Measurements from ENCODE around the gene THRA.
"Not testable (repeated sequence)": the region's sequence is repeated elsewhere in the genome, so short reads cannot be mapped to it uniquely, and the experiment has no call there.

The THRA gene

DNA sequence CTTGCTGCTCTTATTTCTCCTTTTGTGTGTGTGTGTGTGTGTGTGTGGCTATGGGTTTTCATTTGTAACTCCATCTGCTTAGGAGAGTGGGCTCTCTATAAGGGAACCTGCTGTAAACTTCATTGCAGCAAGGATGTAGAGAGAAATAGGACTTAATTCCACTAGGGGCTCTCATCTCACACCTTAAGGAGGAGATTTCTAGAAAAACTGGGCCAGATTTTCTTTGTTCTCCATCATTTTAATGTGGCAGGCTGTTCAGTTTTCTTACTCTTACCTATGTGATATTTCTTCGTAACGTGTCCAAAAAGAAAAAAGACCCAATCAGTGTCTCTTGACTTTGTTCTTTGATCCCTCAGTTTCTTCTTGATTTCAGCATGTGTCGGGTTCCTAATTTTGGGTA is 73.1 kb downstream of the THRA start:
- TF ChIP-seq SNAI2 (CRISPR knock-in tag; IDR thresholded peaks at IDR 0.05) (no peak), ZFP30 (CRISPR knock-in tag; IDR thresholded peaks at IDR 0.05) (no peak), PPARA (CRISPR knock-in tag; IDR thresholded peaks at IDR 0.05; ENCODE audit: borderline replicate concordance) (no peak), OSR1 (CRISPR knock-in tag; IDR thresholded peaks at IDR 0.05) (no peak), TOX (CRISPR knock-in tag; IDR thresholded peaks at IDR 0.05; ENCODE audit: borderline replicate concordance) (no peak), PATZ1 (CRISPR knock-in tag; IDR thresholded peaks at IDR 0.05; ENCODE audit: borderline replicate concordance) (no peak), CSDC2 (CRISPR knock-in tag; IDR thresholded peaks at IDR 0.05) (no peak), ESRRG (CRISPR knock-in tag; IDR thresholded peaks at IDR 0.05) (no peak), ARNTL (CRISPR knock-in tag; IDR thresholded peaks at IDR 0.05; ENCODE audit: borderline replicate concordance, low read depth) (no peak), GLIS3 (CRISPR knock-in tag; IDR thresholded peaks at IDR 0.05) (no peak), ZNF70 (CRISPR knock-in tag; IDR thresholded peaks at IDR 0.05) (no peak)
- TF ChIP-seq, protein P1, sequence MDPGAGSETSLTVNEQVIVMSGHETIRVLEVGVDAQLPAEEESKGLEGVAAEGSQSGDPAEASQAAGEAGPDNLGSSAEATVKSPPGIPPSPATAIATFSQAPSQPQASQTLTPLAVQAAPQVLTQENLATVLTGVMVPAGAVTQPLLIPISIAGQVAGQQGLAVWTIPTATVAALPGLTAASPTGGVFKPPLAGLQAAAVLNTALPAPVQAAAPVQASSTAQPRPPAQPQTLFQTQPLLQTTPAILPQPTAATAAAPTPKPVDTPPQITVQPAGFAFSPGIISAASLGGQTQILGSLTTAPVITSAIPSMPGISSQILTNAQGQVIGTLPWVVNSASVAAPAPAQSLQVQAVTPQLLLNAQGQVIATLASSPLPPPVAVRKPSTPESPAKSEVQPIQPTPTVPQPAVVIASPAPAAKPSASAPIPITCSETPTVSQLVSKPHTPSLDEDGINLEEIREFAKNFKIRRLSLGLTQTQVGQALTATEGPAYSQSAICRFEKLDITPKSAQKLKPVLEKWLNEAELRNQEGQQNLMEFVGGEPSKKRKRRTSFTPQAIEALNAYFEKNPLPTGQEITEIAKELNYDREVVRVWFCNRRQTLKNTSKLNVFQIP (CRISPR knock-in tag; IDR thresholded peaks at IDR 0.05; ENCODE audit: borderline replicate concordance, low read depth), result no peak
- TF ChIP-seq, protein P2, sequence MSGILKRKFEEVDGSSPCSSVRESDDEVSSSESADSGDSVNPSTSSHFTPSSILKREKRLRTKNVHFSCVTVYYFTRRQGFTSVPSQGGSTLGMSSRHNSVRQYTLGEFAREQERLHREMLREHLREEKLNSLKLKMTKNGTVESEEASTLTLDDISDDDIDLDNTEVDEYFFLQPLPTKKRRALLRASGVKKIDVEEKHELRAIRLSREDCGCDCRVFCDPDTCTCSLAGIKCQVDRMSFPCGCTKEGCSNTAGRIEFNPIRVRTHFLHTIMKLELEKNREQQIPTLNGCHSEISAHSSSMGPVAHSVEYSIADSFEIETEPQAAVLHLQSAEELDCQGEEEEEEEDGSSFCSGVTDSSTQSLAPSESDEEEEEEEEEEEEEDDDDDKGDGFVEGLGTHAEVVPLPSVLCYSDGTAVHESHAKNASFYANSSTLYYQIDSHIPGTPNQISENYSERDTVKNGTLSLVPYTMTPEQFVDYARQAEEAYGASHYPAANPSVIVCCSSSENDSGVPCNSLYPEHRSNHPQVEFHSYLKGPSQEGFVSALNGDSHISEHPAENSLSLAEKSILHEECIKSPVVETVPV (CRISPR knock-in tag; IDR thresholded peaks at IDR 0.05), result no peak
- TF ChIP-seq, protein P3, sequence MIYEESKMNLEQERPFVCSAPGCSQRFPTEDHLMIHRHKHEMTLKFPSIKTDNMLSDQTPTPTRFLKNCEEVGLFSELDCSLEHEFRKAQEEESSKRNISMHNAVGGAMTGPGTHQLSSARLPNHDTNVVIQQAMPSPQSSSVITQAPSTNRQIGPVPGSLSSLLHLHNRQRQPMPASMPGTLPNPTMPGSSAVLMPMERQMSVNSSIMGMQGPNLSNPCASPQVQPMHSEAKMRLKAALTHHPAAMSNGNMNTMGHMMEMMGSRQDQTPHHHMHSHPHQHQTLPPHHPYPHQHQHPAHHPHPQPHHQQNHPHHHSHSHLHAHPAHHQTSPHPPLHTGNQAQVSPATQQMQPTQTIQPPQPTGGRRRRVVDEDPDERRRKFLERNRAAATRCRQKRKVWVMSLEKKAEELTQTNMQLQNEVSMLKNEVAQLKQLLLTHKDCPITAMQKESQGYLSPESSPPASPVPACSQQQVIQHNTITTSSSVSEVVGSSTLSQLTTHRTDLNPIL (CRISPR knock-in tag; IDR thresholded peaks at IDR 0.05; ENCODE audit: low read depth), result no peak
- TF ChIP-seq, protein P4, sequence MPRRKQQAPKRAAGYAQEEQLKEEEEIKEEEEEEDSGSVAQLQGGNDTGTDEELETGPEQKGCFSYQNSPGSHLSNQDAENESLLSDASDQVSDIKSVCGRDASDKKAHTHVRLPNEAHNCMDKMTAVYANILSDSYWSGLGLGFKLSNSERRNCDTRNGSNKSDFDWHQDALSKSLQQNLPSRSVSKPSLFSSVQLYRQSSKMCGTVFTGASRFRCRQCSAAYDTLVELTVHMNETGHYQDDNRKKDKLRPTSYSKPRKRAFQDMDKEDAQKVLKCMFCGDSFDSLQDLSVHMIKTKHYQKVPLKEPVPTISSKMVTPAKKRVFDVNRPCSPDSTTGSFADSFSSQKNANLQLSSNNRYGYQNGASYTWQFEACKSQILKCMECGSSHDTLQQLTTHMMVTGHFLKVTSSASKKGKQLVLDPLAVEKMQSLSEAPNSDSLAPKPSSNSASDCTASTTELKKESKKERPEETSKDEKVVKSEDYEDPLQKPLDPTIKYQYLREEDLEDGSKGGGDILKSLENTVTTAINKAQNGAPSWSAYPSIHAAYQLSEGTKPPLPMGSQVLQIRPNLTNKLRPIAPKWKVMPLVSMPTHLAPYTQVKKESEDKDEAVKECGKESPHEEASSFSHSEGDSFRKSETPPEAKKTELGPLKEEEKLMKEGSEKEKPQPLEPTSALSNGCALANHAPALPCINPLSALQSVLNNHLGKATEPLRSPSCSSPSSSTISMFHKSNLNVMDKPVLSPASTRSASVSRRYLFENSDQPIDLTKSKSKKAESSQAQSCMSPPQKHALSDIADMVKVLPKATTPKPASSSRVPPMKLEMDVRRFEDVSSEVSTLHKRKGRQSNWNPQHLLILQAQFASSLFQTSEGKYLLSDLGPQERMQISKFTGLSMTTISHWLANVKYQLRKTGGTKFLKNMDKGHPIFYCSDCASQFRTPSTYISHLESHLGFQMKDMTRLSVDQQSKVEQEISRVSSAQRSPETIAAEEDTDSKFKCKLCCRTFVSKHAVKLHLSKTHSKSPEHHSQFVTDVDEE (CRISPR knock-in tag; IDR thresholded peaks at IDR 0.05), result no peak
- no peak for ATAC-seq

DNA sequence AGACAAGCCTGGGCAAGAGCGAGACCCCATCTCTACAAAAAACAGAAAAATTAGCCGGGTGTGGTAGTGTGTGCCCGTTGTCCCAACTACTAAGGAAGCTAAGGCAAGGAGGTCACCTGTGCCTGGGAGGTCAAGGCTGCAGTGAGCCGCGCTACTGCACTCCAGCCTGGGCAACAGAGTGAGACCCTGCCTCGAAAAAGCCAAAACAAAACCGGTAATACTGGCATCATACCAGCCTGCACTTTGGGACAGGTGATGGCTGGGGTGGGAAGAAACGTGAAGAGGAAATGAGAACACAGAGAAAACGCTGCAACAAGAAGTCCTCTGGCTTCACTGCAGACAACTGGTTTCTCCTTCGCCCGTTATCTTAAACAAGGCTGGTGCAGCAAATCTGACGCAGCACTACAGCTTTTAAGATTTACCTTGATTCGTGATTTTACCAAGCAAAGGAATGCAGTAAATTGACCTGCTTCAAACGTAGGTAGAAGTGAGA is 76.8 kb downstream of the THRA start:
- TF ChIP-seq ISL1 (CRISPR knock-in tag; IDR thresholded peaks at IDR 0.05) (no peak), ZC3H10 (CRISPR knock-in tag; IDR thresholded peaks at IDR 0.05) (no peak), GLIS3 (CRISPR knock-in tag; IDR thresholded peaks at IDR 0.05) (no peak), ZFP3 (CRISPR knock-in tag; IDR thresholded peaks at IDR 0.05) (no peak), OSR1 (CRISPR knock-in tag; IDR thresholded peaks at IDR 0.05) (no peak), BACH2 (CRISPR knock-in tag; IDR thresholded peaks at IDR 0.05; ENCODE audit: borderline replicate concordance) (no peak), SNAI2 (CRISPR knock-in tag; IDR thresholded peaks at IDR 0.05) (no peak), RARB (CRISPR knock-in tag; IDR thresholded peaks at IDR 0.05) (no peak), PPARA (CRISPR knock-in tag; IDR thresholded peaks at IDR 0.05; ENCODE audit: borderline replicate concordance) (no peak), ZNF70 (CRISPR knock-in tag; IDR thresholded peaks at IDR 0.05) (no peak), TOX (CRISPR knock-in tag; IDR thresholded peaks at IDR 0.05; ENCODE audit: borderline replicate concordance) (no peak), ZNF8 (CRISPR knock-in tag; IDR thresholded peaks at IDR 0.05) (no peak)
- TF ChIP-seq, protein P3 (CRISPR knock-in tag; IDR thresholded peaks at IDR 0.05; ENCODE audit: low read depth), result no peak
- TF ChIP-seq, protein P4 (CRISPR knock-in tag; IDR thresholded peaks at IDR 0.05), result no peak
- TF ChIP-seq, protein P2 (CRISPR knock-in tag; IDR thresholded peaks at IDR 0.05), result no peak
- peak; percentile 8 for ATAC-seq

GRCh38 chr17:40143166-40143565 is 80.4 kb downstream of the THRA start:
- not testable (repeated sequence) for ATAC-seq
